CD4-positive, alpha-beta T cell treated with Interleukin-4 for 1 hour (primary cell): ENCODE measurements around the gene THEMIS2.

Source experiments
- DNase-seq, 2 donors: peaks; one replicate each; pipeline ENCODE4 v3.0.0-alpha.2; 2020 to 2022

The THEMIS2 gene

GRCh38 chr1:27886744-27887143, 14.4 kb downstream of the THEMIS2 start:
- no peak for DNase-seq

GRCh38 chr1:27887215-27888021, 15.1 kb downstream of the THEMIS2 start:
- peak; percentile 59 to 75 for DNase-seq

GRCh38 chr1:27889506-27889905, 17.2 kb downstream of the THEMIS2 start:
- no peak for DNase-seq

- peak; percentile 75 to 81 for DNase-seq
Measured at GRCh38 chr1:27891196-27891889, 19.0 kb downstream of the THEMIS2 start.

GRCh38 chr1:27894521-27894920, 22.2 kb downstream of the THEMIS2 start:
- DNase-seq, result no peak

- DNase-seq, result no peak
Measured at GRCh38 chr1:27906759-27907158, 34.4 kb downstream of the THEMIS2 start.

- DNase-seq, result no peak
Measured at GRCh38 chr1:27912429-27912828, 40.1 kb downstream of the THEMIS2 start.

GRCh38 chr1:27915082-27915575, 42.8 kb downstream of the THEMIS2 start:
- no peak for DNase-seq

GRCh38 chr1:27922272-27922671, 49.9 kb downstream of the THEMIS2 start:
- no peak for DNase-seq

GRCh38 chr1:27928216-27928954, 56.0 kb downstream of the THEMIS2 start:
- no peak for DNase-seq

GRCh38 chr1:27931184-27931583, 58.8 kb downstream of the THEMIS2 start:
- no peak for DNase-seq

- DNase-seq, result no peak
Measured at GRCh38 chr1:27931759-27932158, 59.4 kb downstream of the THEMIS2 start.

- no peak for DNase-seq
Measured at GRCh38 chr1:27934818-27935549, 62.6 kb downstream of the THEMIS2 start, which contains the start of gene SMPDL3B. TSS of gene SMPDL3B (plus strand) at chr1:27935000. CDS start at chr1:27935184, 184 bp downstream.

- DNase-seq, result no peak
Measured at GRCh38 chr1:27935721-27936120, 63.4 kb downstream of the THEMIS2 start.
